Measurements from ENCODE around the gene TATDN3. TPM values are rescaled to one million over a fixed set of nuclear protein-coding genes. Genes with fewer than 3 reads are reported as not detected.

The TATDN3 gene
- total and polyA plus RNA-seq, 9 of the 15 experiments (the other 6 are each of a cell fraction or from before 2014, with no cell fraction given), result 18.3 to 79.9 (median 28.2) TPM

- TF ChIP-seq CHD7 (IDR thresholded peaks at IDR 0.05; ENCODE audit: low read depth, low read length) (no peak), NONO (IDR thresholded peaks at IDR 0.05; ENCODE audit: low read depth in 2 of 2, low read length in 1 of 2) (no peak), MCM5 (IDR thresholded peaks at IDR 0.05; ENCODE audit: low read depth) (no peak), PHF8 (IDR thresholded peaks at IDR 0.05; ENCODE audit: borderline replicate concordance, low read length) (no peak), GTF2A2 (tag; IDR thresholded peaks at IDR 0.05) (no peak), CTCF (IDR thresholded peaks at IDR 0.05 in 2 of 3, conservative IDR thresholded peaks at IDR 0.05 in 1 of 3; ENCODE audit: insufficient read depth in 2 of 3, low read depth in 1 of 3, low read length in 3 of 3) (peak; percentile 51 to 61 (median 54)), CAMTA2 (CRISPR knock-in tag; conservative IDR thresholded peaks at IDR 0.05) (no peak), KLF10 (CRISPR knock-in tag; IDR thresholded peaks at IDR 0.05) (no peak), ZNF146 (CRISPR knock-in tag; IDR thresholded peaks at IDR 0.05; ENCODE audit: unreplicated experiment) (no peak)
Measured at GRCh38 chr1:212760126-212760823, 31.4 kb upstream of the TATDN3 start (continued).
